HG03565 (cell line): ENCODE results near the gene CACNA1F.

ENCODE experiments used
- ATAC-seq: cut with Tn5 transposase; IDR thresholded peaks from one replicate; pipeline ENCODE4 v1.9.1; 2021; ENCODE audit warnings: mild to moderate bottlenecking, moderate library complexity; ENCODE audit not compliant: unreplicated experiment

The CACNA1F gene

DNA sequence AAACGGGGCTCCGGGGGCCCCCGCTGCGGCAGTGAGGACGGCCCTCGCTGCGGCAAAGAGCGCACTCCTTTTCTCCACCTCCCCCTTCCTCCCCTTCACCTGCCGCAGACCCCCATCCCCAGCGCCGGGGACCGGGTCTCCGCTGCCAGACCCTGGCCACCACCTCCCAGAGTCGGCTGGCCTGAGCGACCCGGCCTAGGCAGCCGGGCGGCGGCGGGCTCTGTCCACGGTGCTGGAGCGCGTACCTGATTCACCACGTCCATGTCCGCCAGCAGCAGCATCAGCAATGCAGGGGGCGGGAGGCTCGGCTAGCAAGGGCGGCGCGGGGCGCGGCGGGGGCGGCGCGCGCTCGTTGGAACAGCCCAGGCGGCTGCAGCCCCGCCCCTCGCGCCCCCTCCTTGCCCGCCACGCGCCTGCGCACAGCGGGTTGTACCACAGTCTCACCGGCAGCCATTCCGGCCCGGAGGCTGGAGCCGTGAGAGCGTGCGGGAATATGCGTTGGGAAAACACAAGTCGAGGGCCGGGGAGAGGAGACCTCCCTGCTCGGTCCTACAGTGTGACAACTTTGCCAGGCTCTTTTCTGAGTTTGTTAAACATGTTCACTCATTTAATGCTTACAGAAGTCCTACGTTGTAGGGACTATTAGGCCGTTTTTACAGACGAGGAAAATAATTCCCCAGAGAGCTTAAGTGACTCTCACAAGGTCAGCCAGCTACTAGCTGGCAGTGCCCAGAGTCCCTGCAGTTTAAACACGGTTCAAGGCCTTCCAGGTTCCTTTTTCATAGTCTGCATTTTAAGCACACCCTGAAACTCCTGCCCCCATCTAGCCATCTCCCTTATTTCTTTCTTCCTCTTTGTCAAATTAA lies 33.0 kb downstream of the CACNA1F start, which contains the start of gene SYP:
TSS of gene SYP (minus strand) at position 288 of the 866 bp plus-strand sequence. CDS start at position 281, 7 bp downstream.
- ATAC-seq, result peak; percentile 97

DNA sequence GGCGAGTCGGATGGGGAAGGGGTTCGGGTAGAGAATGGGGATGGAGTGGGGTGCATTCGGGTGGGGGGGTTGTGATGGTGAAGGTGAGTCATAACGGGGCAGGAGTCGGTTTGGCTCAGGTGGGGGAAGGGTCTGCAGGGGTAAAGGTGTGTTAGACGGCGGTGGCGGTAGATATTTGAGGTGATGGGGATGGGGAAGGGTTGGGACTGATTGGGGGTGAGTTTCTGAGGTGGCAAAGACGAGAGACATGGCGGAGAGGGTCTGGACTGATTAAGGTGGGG lies 33.9 kb downstream of the CACNA1F start:
- no peak for ATAC-seq

DNA sequence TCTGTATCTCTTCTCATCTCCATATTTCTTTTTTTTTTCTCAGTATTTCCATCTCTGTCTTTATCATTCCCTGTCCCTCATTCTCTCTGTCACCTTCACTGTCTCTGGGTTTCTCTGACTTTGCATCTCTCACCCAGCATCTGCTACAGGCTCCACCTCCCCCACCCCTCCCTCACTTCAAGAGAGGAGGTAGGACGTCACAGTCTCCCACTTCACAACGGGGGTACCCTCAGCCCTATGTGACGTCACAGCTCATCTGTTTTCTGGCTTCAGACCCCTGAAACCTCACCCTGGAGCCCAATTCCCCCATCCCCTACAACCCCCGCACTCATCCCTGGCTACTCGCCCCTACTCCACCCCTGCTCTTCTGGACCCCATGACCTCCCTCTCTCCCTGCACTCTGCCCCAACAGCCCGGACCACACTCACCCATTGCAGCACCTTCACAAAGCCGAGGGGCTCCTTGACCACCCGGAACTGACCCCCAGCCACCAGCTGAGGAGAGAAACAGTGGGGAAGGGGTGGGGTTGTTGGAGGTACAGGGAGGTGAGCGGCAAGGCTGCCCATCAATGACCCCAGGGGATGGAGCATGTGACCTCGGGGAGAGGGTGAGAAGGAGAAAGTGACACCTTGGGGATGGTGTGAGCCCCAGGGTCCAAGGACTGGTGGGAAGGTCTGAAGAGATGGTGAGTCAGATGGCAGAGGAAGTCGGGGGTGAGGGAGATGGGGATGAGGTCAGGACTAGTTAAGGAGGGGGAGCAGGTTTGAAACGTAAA lies 34.4 kb downstream of the CACNA1F start:
- ATAC-seq, result no peak

DNA sequence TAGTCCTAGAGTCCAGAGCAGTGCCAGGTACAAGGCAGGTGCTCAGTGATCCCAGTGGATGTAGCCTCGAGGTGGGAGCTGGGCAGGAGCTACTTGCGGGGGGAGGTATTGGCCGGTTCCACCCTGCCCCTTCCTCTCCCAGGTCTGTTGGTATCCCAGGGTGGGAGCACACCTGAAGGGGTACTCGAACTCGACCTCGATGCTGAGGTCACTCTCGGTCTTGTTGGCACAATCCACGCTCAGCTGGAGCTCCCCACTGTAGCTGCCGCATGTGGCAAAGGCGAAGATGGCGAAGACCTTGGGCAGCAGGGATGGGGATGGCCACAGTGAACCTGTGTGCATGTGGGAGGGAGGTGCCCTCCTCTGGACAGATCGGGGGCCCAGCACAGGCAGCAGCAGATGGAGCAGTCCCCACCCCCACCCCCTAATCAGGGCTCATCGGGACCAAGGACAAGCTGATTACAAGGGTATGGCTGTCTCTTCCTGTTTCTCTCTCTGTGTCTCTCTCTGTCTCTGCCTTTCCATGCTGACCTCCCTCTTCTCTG lies 35.5 kb downstream of the CACNA1F start:
- no peak for ATAC-seq

DNA sequence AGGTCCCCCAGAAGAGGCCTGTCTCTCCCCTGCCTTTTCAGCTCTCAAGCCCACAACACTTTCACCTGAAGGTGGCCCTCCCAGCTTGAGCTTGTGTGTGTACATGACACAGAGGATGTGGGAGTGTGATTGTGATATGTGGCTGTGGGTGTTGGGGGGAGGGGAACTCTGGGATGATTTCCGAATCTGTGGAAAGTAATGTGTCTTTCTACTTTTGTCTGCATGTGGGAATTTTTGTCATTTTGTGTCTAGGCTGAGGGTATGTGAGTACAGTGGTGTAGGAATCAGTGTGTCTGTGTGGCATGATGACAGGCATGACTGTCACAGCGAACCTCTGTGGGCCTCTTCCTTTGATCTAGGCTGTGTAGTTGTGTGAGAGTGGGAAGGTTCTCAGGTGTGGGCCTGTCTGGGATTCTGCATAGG lies 39.6 kb downstream of the CACNA1F start:
- no peak for ATAC-seq

DNA sequence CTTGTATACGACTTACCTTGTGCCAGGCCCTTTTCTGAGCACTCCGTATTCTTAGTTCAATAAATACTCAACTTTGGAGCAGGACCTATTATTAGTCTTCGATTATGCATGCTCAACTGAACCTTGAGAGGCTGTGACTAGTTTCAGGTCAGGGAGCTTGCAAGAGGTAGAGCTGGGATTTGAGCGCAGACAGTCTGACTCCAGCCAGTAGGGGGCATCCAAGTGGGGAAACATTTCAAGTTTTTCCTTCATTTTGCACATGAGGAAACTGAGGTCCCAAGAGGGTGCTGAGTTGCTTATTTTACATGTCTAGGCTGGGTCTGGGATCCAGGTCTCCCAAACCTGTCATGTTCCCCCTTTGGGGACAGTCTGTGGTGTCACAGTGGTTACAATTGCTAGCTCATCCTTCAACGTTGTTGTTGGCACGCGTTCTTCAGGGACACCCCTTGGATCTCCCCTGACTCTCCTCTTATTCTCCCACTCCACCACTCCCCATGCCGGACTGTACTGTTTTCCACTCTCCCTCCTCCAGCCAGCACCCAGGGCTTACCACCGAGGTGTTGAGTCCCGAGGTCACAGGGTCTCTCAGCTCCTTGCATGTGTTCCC lies 40.3 kb downstream of the CACNA1F start:
- ATAC-seq, result no peak

DNA sequence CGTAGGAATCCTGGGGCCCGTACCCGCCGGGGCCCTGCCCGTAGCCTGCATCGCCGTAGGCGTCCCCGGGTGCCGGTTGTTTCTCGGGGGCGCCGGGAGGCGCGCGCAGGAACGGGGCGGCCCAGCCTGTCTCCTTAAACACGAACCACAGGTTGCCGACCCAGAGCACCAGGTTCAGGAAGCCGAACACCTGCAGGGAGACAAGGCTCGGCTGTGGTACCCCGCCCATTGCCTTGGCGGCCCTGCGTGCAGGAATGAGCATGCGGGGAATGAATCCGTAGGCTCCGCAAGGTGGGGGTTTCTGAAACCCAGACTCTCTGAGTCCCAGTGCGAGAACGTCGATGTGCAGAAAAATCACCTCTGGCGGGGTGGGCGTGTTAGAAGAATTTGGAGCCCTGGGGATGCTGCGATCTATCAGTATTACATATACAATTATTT lies 41.5 kb downstream of the CACNA1F start:
- peak; percentile 7 for ATAC-seq

DNA sequence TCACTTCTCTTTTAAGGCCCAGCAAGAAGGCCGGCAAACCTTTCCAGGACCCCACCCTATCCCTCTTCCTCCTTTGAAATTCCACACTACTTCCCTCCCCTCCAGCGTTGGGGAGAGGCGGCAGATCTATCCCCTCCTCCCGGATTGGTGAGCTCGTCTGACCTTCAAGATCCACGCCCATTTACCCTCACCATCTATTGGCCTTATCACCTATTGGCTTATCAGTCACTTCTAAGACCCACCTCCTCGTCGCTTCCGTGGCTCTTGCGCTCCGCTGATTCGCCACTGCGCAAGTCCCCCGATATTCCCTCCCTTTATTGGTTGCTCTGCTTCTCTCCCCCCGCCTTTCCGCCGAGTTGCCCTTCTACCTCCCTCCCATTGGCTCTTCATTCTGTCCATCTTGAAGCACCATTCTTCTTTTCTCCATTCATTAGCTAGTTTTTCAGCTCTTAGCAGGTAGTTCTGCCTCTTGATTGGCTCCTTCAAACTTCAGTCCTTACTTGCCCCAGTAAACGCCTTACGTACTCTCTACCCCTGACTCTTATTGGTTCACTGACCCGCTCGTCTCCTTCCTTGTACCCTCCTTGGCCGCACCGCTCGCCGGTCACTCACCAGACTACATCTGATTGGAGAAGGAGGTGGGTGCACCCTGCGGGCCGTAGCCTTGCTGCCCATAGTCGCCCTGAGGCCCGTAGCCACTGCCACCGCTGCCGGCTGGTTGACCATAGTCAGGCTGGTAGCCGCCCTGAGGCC lies 42.1 kb downstream of the CACNA1F start:
- ATAC-seq, result peak; percentile 90

DNA sequence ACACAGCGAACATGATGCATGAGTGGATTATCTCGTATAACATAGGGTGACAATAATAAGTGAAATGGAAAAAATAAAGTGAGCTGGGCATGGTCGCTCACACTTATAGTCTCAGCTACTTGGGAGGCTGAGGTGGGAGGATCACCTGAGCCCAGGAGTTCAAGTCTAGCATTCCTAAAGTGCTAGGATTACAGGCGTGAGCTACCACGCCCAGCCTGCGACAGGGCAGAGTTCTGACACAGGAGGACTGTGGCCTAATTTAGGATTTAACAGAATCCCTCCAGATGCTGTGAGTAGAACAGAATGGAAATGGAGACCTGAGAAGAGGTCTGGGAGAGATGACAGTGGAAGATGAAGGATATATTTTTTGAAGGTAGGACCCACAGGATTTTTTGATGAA lies 43.5 kb downstream of the CACNA1F start:
- ATAC-seq, result no peak

DNA sequence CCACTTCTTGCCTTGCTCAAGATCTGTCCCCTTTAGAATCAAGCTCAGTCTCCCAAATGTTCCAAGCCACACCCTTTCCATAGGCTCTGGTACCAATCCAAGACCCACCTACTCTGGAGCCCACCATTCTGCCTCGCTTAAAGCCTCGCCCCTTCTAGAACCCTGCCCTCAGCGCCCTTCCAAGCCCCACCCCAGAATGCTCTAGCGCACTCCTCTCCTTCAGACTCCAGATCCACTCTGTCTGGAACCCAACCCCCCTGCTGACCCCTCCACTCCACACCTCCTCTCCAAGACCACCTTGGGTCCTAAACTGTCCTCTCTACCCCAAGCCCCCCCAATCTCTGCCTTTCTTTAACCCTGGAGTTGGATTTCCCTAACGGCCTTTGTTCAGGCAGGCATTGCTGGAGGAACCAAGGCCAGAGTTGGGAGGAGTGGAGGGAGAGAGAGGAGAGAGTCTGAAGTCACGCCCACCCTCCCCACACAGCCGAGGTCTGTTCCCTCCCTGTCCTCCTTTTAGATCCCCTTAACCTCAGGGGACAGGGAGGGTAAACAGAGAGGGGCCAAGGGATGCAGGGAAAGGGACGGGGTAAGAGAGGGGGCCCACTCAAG lies 44.6 kb downstream of the CACNA1F start:
- ATAC-seq, result no peak

DNA sequence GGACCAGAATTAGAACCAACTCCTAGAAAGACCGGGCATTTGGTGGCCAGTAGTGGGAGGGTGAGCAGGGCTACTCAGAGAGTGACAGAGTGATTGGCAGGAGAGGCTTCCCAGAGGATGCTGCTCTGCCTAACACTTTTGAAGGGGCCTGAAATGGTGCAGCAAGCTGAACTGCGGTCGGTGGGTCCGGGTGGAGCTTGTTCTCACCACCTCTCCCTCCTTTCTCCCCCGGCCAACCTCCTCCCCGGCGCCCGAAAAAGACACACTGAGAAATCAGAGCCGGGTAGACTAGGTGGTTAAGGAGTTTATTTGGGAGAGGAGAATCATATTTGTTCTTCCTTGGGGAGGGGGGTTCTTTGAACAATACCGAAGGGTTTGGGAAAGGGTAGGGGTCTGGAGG lies 45.6 kb downstream of the CACNA1F start:
- no peak for ATAC-seq

DNA sequence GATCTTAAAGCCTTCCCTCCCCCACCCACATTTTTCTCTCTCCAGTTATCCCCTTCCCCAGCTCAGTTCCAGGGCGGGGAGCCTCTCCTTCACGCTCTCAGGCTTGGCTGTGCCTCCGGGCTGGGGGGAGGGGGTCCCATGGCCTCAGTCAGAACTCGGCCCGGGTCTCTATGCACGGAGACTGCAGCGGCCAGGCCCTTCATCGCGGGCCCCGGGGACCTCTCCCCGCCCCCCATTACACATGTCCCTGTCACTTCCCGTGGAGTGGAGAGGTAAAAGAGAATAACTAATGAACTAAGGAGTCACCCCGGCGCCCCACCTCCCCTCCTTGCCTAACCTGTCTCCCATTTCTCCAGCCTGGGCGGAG lies 46.1 kb downstream of the CACNA1F start:
- ATAC-seq, result no peak

DNA sequence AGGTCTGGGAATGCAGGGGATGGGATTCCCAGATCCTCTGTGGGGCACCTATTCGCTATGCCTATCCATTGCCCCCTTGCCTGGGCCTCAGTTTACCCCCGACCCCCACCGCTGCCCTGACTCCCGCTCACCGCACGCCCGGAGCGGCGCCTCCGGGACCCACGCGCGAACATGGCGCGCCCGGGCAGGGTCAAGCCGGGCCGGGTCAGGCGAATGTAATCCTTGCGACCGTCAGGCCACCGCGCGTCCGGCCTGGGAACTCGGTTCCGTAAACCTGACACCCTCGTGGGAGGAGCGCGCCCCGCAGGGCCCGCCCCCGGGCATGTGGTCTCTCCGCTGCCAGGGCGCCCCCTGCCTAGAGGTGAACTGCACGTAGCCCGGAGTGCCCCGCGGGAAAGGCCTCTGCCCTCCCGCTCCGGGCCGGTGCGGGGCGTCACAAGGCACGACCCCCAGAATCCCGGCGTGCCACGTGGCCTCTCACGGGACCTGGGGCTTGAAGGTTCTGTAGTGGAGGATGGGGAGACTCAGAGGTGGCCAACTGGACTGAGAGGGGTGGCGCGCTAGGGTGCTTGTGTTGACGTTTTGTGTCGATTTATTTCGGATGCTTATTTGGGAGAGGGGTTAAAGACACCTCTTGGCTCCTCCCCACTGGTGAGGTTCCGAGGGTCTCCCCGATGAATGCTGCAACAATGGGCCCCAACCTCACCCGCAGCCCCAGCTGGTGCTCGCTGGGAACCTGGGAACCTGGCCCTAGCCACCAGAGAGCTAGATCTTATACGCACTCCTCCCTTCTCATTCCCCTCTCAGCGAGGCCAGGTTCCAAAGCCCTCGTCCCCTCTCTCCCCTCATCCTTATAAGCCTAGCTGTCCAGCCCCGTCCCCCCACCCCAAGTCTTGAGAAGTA lies 46.8 kb downstream of the CACNA1F start, which contains the start of gene PRICKLE3:
TSS of gene PRICKLE3 (minus strand) at position 249 of the 903 bp plus-strand sequence. CDS start at position 173, 76 bp downstream.
- no peak for ATAC-seq

DNA sequence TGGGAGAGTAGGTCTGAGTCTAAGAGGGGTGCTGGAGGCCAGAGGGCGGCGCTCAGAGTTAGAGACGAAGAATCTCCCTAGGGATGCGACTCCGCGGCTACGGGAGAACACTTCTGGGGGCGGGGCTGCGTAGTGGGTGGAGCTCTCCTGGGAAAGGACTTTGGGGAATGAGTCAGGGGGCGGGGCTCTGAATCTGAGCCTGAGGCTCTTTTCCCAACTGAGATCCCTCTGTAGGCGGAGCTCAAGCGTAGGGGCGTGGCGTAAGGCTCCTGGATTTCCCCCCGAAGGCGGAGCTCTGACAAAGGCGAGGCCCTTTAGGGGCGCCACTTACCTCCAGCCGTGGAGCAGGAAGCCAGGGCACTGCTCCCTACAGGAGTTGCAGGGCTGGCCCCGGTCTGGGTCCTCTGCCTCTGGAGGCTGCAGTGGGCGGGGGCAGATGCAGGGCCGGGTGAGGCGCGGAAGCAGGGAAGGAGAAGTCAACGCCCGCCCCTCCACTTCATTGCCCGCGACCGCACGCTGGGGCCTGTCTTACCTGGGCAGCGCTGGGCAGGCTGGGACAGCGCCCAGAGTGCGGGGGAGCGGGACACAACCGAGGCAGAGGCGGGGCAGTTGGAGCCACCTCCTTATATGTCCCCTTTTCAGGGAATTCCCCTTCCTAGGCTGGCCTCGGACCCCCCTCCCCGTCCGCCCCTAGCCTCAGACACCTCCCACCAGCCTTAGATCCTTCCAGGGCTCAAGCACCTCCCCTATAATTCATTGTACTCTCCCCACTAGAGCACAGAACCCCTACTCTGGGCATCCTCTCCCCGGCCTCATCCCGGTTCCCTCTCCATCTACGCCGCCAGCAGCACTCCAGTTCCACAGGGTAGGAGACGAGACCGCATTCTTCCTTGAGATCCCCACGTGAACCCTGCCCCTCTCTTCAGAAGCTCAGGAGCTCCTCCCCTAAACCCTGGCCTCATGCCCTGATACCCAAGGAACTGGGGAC lies 48.6 kb downstream of the CACNA1F start:
- ATAC-seq, result no peak

DNA sequence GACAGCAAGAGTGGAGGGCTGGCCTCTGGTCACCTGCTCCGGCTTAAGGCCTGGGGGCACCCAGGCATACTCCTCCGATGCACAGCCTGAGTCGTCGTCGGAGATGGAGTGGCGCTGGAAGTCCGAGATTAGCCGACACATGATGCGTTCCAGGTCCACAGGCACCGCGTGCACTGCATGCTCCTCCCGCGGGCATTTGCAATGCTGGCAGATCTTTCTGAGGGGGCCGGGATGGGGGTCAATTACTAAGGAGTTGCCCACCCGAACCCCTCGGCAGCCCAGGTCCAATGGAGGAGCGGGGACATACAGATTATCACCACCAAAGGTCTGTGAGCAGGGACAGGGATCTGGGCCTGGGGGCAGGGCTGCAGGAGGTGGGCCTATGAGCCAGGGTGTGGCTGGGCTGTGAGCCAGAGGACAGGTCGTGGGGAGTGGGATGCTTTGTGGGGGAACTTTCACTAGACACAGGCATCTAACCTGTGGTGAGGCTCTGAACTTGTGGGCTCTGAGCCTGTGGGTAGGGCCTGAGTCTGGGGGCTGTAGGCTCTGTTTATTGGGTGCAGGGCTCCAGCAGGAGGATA lies 49.3 kb downstream of the CACNA1F start:
- no peak for ATAC-seq

DNA sequence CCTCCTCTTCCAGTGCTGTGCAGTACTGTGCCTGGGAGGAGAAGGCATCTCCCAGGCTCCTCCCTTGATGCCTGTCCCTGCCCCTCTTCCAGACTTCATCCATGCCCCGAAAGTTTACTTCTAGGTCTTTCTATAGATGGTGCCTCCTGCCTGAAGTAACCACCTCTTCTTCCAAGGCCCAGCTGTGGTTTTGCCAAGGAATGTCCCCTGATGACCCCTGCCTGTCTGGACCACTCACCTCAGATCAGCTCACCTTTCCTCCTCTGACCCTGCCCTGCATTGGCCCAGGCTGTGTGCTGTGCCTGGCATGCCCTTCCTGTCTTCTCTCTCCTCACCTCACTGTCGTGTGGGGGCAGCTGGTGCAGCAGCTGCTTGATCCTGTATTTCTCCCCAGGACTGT lies 53.8 kb downstream of the CACNA1F start:
- ATAC-seq, result no peak

DNA sequence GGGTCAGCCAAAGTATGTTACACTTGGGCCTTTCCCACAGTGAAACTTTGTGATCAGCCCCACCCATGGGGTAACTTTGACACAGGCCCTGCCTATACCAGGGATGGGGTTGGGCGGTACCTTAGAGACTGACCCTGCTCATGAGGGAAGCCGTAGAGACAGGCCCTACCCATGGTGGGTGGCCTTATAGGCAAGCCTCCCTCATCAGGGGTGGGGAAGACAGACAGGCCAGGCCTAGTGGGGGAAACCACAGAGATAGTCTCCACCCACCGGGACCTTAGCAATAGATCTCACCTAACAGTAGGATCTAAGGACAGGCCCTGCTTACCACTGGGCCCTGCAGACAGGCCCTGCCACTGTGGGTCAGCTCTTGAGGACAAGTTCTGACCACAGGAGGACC lies 54.6 kb downstream of the CACNA1F start:
- ATAC-seq, result no peak
